WERI-Rb-1 (cell line): ENCODE measurements around the gene CHST15.

Source experiments
- DNase-seq: peaks from one replicate; pipeline ENCODE4 v3.0.0-alpha.2; 2020
- H3K27ac ChIP-seq: fragments of 250-450 bp; sonication (Bioruptor Pico); 2 replicates; pipeline ENCODE4 v1.5.1; 2020; ENCODE audit warnings: mild to moderate bottlenecking, moderate library complexity
- H3K27me3 ChIP-seq: fragments of 250-450 bp; sonication (Bioruptor Pico); 2 replicates; pipeline ENCODE4 v1.5.1; 2021; ENCODE audit warnings: mild to moderate bottlenecking, low read depth, moderate library complexity; ENCODE audit not compliant: insufficient read depth, severe bottlenecking
- H3K36me3 ChIP-seq: fragments of 250-450 bp; sonication (Bioruptor Pico); 2 replicates; pipeline ENCODE4 v1.5.1; 2020; ENCODE audit warnings: mild to moderate bottlenecking, moderate library complexity
- H3K4me3 ChIP-seq: 2 replicates; pipeline ENCODE4 v1.5.1; 2011; ENCODE audit warnings: low read depth, mild to moderate bottlenecking, control low read depth, low read length
- H3K9me3 ChIP-seq: fragments of 250-450 bp; sonication (Bioruptor Pico); 2 replicates; pipeline ENCODE4 v1.5.1; 2021; ENCODE audit warnings: mild to moderate bottlenecking, moderate library complexity; ENCODE audit not compliant: severe bottlenecking
- CTCF ChIP-seq: IDR thresholded peaks from 2 replicates; pipeline ENCODE4 v1.5.1; 2011; ENCODE audit warnings: low read depth, mild to moderate bottlenecking, control low read depth, inconsistent platforms, low read length

The CHST15 gene

GRCh38 chr10:123970927-123971286, 122.5 kb downstream of the CHST15 start:
- H3K36me3 ChIP-seq: no peaks in the 10 kb centered on the region
- H3K27me3 ChIP-seq: peaks cover 82% of the 10 kb centered on the region

GRCh38 chr10:123970207-123970926, 123.0 kb downstream of the CHST15 start:
- peak; percentile 14 for DNase-seq
- H3K4me3 ChIP-seq: no peak overlapping the region
- H3K36me3 ChIP-seq: no peaks in the 10 kb centered on the region
- H3K27ac ChIP-seq: no peak overlapping the region
- H3K9me3 ChIP-seq: peaks cover 5% of the 10 kb centered on the region
- TF ChIP-seq CTCF: no peak
- peaks cover 85% of the 10 kb centered on the region for H3K27me3 ChIP-seq

More at GRCh38 chr10:123970927-123971286, 122.5 kb downstream of the CHST15 start:
- TF ChIP-seq CTCF: no peak
- Histone ChIP-seq H3K4me3 (no peak overlapping the region), H3K27ac (no peak overlapping the region), H3K9me3 (peaks cover 5% of the 10 kb centered on the region)
- DNase-seq: no peak

- TF ChIP-seq CTCF: peak; percentile 95
Observed at GRCh38 chr10:123967626-123968243, 125.7 kb downstream of the CHST15 start.

GRCh38 chr10:123966896-123967231, 126.5 kb downstream of the CHST15 start:
- TF ChIP-seq CTCF: no peak
- H3K27me3 ChIP-seq: peaks cover 89% of the 10 kb centered on the region
- H3K27ac ChIP-seq: no peak overlapping the region
- no peaks in the 10 kb centered on the region for H3K36me3 ChIP-seq
- no peaks in the 10 kb centered on the region for H3K9me3 ChIP-seq
- no peak overlapping the region for H3K4me3 ChIP-seq
- no peak for DNase-seq

More at GRCh38 chr10:123967626-123968243, 125.7 kb downstream of the CHST15 start:
- Histone ChIP-seq H3K9me3 (no peaks in the 10 kb centered on the region), H3K4me3 (no peak overlapping the region), H3K27me3 (peaks cover 86% of the 10 kb centered on the region), H3K27ac (no peak overlapping the region), H3K36me3 (no peaks in the 10 kb centered on the region)
- DNase-seq: peak; percentile 67

- no peak for TF ChIP-seq CTCF
- H3K4me3 ChIP-seq: no peak overlapping the region
Observed at GRCh38 chr10:123965973-123966895, 127.2 kb downstream of the CHST15 start.

More at GRCh38 chr10:123965973-123966895, 127.2 kb downstream of the CHST15 start:
- no peak overlapping the region for H3K27ac ChIP-seq
- DNase-seq: no peak
- H3K9me3 ChIP-seq: no peaks in the 10 kb centered on the region
- H3K36me3 ChIP-seq: no peaks in the 10 kb centered on the region
- H3K27me3 ChIP-seq: peaks cover 91% of the 10 kb centered on the region
